ENCODE results near the gene AKNA. TPM values are rescaled to one million over a fixed set of nuclear protein-coding genes. Genes with fewer than 3 reads are reported as not detected.

AKNA gene
- total RNA-seq, 2 donors from 2014 or later, result 263 to 323 TPM

- peaks cover 4% of the 10 kb centered on the region for H3K4me1 Mint-ChIP-seq
- H3K36me3 Mint-ChIP-seq (ENCODE audit: low read depth), result peaks cover 4% of the 10 kb centered on the region
- ATAC-seq, result no peak
- no peak for DNase-seq
- H3K9me3 ChIP-seq (ENCODE audit: control insufficient read depth, low read length, poor library complexity, severe bottlenecking), result no peaks in the 10 kb centered on the region
- no peak overlapping the region for H3K4me3 Mint-ChIP-seq
- peaks cover 12% of the 10 kb centered on the region for H3K27me3 Mint-ChIP-seq
- no peak overlapping the region for H3K27ac Mint-ChIP-seq
Measured at GRCh38 chr9:114304416-114305188, 83.2 kb downstream of the AKNA start.

GRCh38 chr9:114303977-114304376 lies 83.8 kb downstream of the AKNA start:
- ATAC-seq (no peak), DNase-seq (no peak)
- Mint-ChIP-seq H3K27ac (no peak overlapping the region), H3K27me3 (peaks cover 12% of the 10 kb centered on the region), H3K36me3 (ENCODE audit: low read depth) (peaks cover 4% of the 10 kb centered on the region), H3K4me1 (peaks cover 4% of the 10 kb centered on the region), H3K4me3 (no peak overlapping the region)
- H3K9me3 ChIP-seq (ENCODE audit: control insufficient read depth, low read length, poor library complexity, severe bottlenecking), result no peaks in the 10 kb centered on the region

GRCh38 chr9:114303571-114303970 lies 84.2 kb downstream of the AKNA start:
- no peak for DNase-seq
- Mint-ChIP-seq H3K27me3 (peaks cover 12% of the 10 kb centered on the region), H3K4me1 (peaks cover 4% of the 10 kb centered on the region), H3K36me3 (ENCODE audit: low read depth) (peaks cover 4% of the 10 kb centered on the region), H3K27ac (no peak overlapping the region), H3K4me3 (no peak overlapping the region)
- ATAC-seq, result no peak
- H3K9me3 ChIP-seq (ENCODE audit: control insufficient read depth, low read length, poor library complexity, severe bottlenecking), result no peaks in the 10 kb centered on the region

GRCh38 chr9:114302727-114303126 lies 85.1 kb downstream of the AKNA start:
- no peak overlapping the region for H3K27ac Mint-ChIP-seq
- H3K9me3 ChIP-seq (ENCODE audit: control insufficient read depth, low read length, poor library complexity, severe bottlenecking), result no peaks in the 10 kb centered on the region
- H3K4me1 Mint-ChIP-seq, result peaks cover 4% of the 10 kb centered on the region
- ATAC-seq (no peak), DNase-seq (no peak)
- peaks cover 4% of the 10 kb centered on the region for H3K36me3 Mint-ChIP-seq (ENCODE audit: low read depth)
- H3K4me3 Mint-ChIP-seq, result no peak overlapping the region
- H3K27me3 Mint-ChIP-seq, result peaks cover 12% of the 10 kb centered on the region

GRCh38 chr9:114301798-114302565 lies 85.8 kb downstream of the AKNA start:
- H3K27me3 Mint-ChIP-seq, result peaks cover 12% of the 10 kb centered on the region
- ATAC-seq (no peak), DNase-seq (no peak)
- peaks cover 4% of the 10 kb centered on the region for H3K36me3 Mint-ChIP-seq (ENCODE audit: low read depth)
- no peaks in the 10 kb centered on the region for H3K9me3 ChIP-seq (ENCODE audit: control insufficient read depth, low read length, poor library complexity, severe bottlenecking)
- no peak overlapping the region for H3K4me3 Mint-ChIP-seq
- peaks cover 4% of the 10 kb centered on the region for H3K4me1 Mint-ChIP-seq
- no peak overlapping the region for H3K27ac Mint-ChIP-seq

- no peaks in the 10 kb centered on the region for H3K9me3 ChIP-seq (ENCODE audit: control insufficient read depth, low read length, poor library complexity, severe bottlenecking)
- Mint-ChIP-seq H3K4me1 (peaks cover 4% of the 10 kb centered on the region), H3K4me3 (no peak overlapping the region), H3K36me3 (ENCODE audit: low read depth) (peaks cover 4% of the 10 kb centered on the region), H3K27ac (no peak overlapping the region), H3K27me3 (peaks cover 9% of the 10 kb centered on the region)
- DNase-seq (no peak), ATAC-seq (no peak)
Measured at GRCh38 chr9:114300846-114301797, 86.7 kb downstream of the AKNA start.

- peaks cover under 1% of the 10 kb centered on the region for H3K27me3 Mint-ChIP-seq
- no peaks in the 10 kb centered on the region for H3K4me1 Mint-ChIP-seq
- peaks cover 7% of the 10 kb centered on the region for H3K36me3 Mint-ChIP-seq (ENCODE audit: low read depth)
- peaks cover 3% of the 10 kb centered on the region for H3K9me3 ChIP-seq (ENCODE audit: control insufficient read depth, low read length, poor library complexity, severe bottlenecking)
- no peak overlapping the region for H3K4me3 Mint-ChIP-seq
- no peak for DNase-seq
- no peak for ATAC-seq
- no peak overlapping the region for H3K27ac Mint-ChIP-seq
Measured at GRCh38 chr9:114300153-114300845, 87.5 kb downstream of the AKNA start.

- H3K27me3 Mint-ChIP-seq, result no peaks in the 10 kb centered on the region
- ATAC-seq, result no peak
- peaks cover 7% of the 10 kb centered on the region for H3K36me3 Mint-ChIP-seq (ENCODE audit: low read depth)
- peaks cover 3% of the 10 kb centered on the region for H3K9me3 ChIP-seq (ENCODE audit: control insufficient read depth, low read length, poor library complexity, severe bottlenecking)
- no peak overlapping the region for H3K27ac Mint-ChIP-seq
- H3K4me3 Mint-ChIP-seq, result no peak overlapping the region
- DNase-seq, result no peak
- H3K4me1 Mint-ChIP-seq, result no peaks in the 10 kb centered on the region
Measured at GRCh38 chr9:114299286-114300152, 88.3 kb downstream of the AKNA start.

- Mint-ChIP-seq H3K36me3 (ENCODE audit: low read depth) (peaks cover 10% of the 10 kb centered on the region), H3K4me1 (no peaks in the 10 kb centered on the region), H3K4me3 (no peak overlapping the region), H3K27ac (no peak overlapping the region), H3K27me3 (peaks cover under 1% of the 10 kb centered on the region)
- ATAC-seq (no peak), DNase-seq (no peak)
- H3K9me3 ChIP-seq (ENCODE audit: control insufficient read depth, low read length, poor library complexity, severe bottlenecking), result peaks cover 3% of the 10 kb centered on the region
Measured at GRCh38 chr9:114296338-114296737, 91.4 kb downstream of the AKNA start.

GRCh38 chr9:114294664-114295063 lies 93.1 kb downstream of the AKNA start:
- DNase-seq, result no peak
- H3K36me3 Mint-ChIP-seq (ENCODE audit: low read depth), result peaks cover 9% of the 10 kb centered on the region
- no peak overlapping the region for H3K27ac Mint-ChIP-seq
- H3K4me1 Mint-ChIP-seq, result peaks cover 4% of the 10 kb centered on the region
- ATAC-seq, result no peak
- H3K27me3 Mint-ChIP-seq, result peaks cover 7% of the 10 kb centered on the region
- H3K9me3 ChIP-seq (ENCODE audit: control insufficient read depth, low read length, poor library complexity, severe bottlenecking), result peaks cover 3% of the 10 kb centered on the region
- no peak overlapping the region for H3K4me3 Mint-ChIP-seq

GRCh38 chr9:114291886-114292590 lies 95.7 kb downstream of the AKNA start:
- ATAC-seq, result no peak
- H3K9me3 ChIP-seq (ENCODE audit: control insufficient read depth, low read length, poor library complexity, severe bottlenecking), result peaks cover 3% of the 10 kb centered on the region
- no peak overlapping the region for H3K4me3 Mint-ChIP-seq
- peaks cover 4% of the 10 kb centered on the region for H3K4me1 Mint-ChIP-seq
- no peak for DNase-seq
- H3K27ac Mint-ChIP-seq, result no peak overlapping the region
- peaks cover 7% of the 10 kb centered on the region for H3K27me3 Mint-ChIP-seq
- peaks cover 9% of the 10 kb centered on the region for H3K36me3 Mint-ChIP-seq (ENCODE audit: low read depth)

All from T-helper 17 cell (primary cell).